HL-60 (cell line): ENCODE data around the gene CNOT3.

Experiments used
- CTCF ChIP-seq: IDR thresholded peaks from one replicate; pipeline ENCODE4 v1.5.1; 2011; ENCODE audit warnings: low read length, control low read depth, inconsistent platforms; ENCODE audit not compliant: insufficient read depth
- GABPA ChIP-seq: IDR thresholded peaks from 2 replicates; pipeline ENCODE4 v1.6.1; 2012; ENCODE audit warnings: low read depth
- POLR2AphosphoS5 ChIP-seq: IDR thresholded peaks from 2 replicates; pipeline ENCODE4 v1.6.1; 2012; ENCODE audit warnings: low read depth
- SPI1 ChIP-seq: IDR thresholded peaks from 2 replicates; pipeline ENCODE4 v1.6.1; 2012; ENCODE audit warnings: low read depth, mild to moderate bottlenecking, borderline replicate concordance

- TF ChIP-seq CTCF (no peak), POLR2AphosphoS5 (peak; percentile 58; the same call in 1 of the 2 replicates), GABPA (no peak), SPI1 (no peak)
These were observed 18.9 kb downstream of the CNOT3 start for GRCh38 chr19:54156490-54156889.
